Activated T-cell treated with anti-CD3 and anti-CD28 coated beads, Interleukin-2, amount 50 U/mL, for 72 hours (primary cell): ENCODE results near the gene RAP1A. TPM values are rescaled to one million over a fixed set of nuclear protein-coding genes. Genes with fewer than 3 reads are reported as not detected.

Experiments
- ATAC-seq, 2 donors: fragments of 150-1000 bp; cut with Tn5 transposase; replicated peaks in 1 of 2; 2 replicates each; pipeline ENCODE4 v1.10.0; 2021; ENCODE audit warnings: moderate library complexity in 2 of 2, mild to moderate bottlenecking in 1 of 2
- DNase-seq, 2 donors: peaks; one replicate each; pipeline ENCODE4 v3.0.0; 2021 to 2022; ENCODE audit warnings: mixed read lengths in 1 of 2
- H3K27ac Mint-ChIP-seq: one replicate; pipeline ENCODE4 v1.8.0; 2022; ENCODE audit warnings: mild to moderate bottlenecking, moderate library complexity, mixed read lengths
- H3K27me3 Mint-ChIP-seq: one replicate; pipeline ENCODE4 v1.8.0; 2022; ENCODE audit warnings: low read depth, mixed read lengths
- H3K36me3 Mint-ChIP-seq, 2 donors: one replicate each; pipeline ENCODE4 v1.8.0; 2022; ENCODE audit warnings: mixed read lengths in 2 of 2, mild to moderate bottlenecking in 1 of 2; ENCODE audit not compliant: insufficient read depth in 2 of 2
- H3K4me1 Mint-ChIP-seq: one replicate; pipeline ENCODE4 v1.8.0; 2022; ENCODE audit warnings: low read depth, mixed read lengths
- H3K4me3 Mint-ChIP-seq, 2 donors: one replicate each; pipeline ENCODE4 v1.8.0; 2022; ENCODE audit warnings: mild to moderate bottlenecking in 2 of 2, mixed read lengths in 2 of 2, moderate library complexity in 2 of 2
- H3K9me3 Mint-ChIP-seq, 2 donors: one replicate each; pipeline ENCODE4 v1.8.0; 2022; ENCODE audit warnings: mixed read lengths in 2 of 2
- total RNA-seq, 2 donors: library from RNA; stranded (reverse); gene quantifications; one replicate each; pipeline ENCODE4 v1.2.3, GENCODE V29; 2022

RAP1A gene
- total RNA-seq, 2 donors from 2014 or later = 216 TPM

DNA sequence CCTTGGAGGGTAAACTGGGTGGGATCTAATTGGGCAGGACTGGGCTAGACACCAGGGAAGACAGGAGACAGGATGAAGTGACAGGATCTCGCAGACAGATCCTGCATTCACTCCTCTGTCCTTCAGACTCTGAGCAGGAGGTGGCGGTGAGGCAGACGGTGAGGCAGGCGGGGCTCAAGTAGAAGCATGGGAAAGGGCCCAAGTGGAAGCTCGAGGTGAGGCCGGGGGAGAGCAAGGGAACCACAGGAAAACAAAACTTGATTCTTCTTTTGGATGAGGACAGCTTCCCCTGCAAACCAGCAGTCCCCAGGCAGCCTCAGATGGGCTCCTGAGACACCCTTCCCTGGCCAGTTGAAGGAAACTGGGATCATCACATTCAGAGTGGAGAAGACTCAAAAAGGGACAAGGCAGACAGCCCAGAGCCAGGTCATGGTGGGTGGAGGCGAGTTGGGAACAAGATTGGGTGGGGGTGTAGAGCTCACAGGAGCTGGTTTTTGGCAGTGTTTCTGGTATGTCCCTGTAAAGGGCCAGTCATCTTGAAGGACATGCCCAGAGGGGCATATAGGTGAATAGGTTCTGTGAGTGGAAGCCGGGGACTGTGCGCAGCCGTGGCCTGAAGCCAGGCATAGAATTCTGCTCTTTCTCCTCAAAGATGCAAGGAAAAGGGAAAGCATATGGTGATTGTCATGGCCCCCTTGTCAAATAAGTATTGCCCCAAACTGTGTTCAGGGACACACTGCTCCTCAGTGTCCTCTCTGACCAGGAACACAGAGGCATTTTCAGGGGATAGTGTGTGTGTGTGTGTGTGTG lies 101.6 kb downstream of the RAP1A start:
- peaks cover 0 to 4% of the 10 kb centered on the region in 2 donors for H3K36me3 Mint-ChIP-seq
- H3K4me1 Mint-ChIP-seq = peaks cover 5% of the 10 kb centered on the region
- peak overlapping the region; percentile 45 for H3K27ac Mint-ChIP-seq
- ATAC-seq = peak; percentile 4
- no peaks in the 10 kb centered on the region for H3K9me3 Mint-ChIP-seq
- H3K4me3 Mint-ChIP-seq = no peak overlapping the region
- DNase-seq = no peak
- no peaks in the 10 kb centered on the region for H3K27me3 Mint-ChIP-seq

DNA sequence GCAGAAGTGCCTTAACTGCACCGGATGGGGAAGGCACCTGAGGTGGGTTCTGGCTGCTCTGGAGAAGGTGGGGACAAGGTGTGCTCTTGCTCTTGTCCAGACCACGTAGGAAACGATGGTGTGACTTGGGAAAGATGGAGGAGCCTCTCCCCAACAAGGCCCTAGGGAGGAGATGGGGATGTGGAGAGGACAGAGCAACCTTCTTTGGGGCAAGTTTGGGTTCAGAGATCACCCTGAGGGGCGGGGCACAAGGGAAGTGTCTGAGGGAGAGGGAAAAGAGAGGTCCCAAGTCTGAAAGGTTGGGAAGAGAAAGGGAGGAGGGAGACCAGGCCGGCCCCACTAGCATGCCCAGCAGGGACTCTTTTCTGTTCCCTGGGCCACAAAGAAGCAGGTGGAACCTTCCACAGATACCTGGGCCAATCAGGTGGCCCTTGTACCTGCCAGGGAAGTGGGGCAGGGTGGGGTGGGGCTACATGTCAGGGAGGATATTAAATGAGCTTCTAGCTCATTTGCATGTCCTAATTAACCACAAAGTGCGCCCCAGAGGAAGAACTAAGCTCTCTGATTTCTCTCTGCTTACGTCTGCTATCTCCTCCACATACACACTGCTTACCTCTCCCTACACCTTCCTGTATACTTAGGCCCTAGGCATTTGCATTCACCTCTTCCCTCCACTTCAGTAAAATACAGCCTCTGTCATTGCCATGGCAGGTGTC lies 103.7 kb downstream of the RAP1A start:
- Mint-ChIP-seq H3K27ac (peak overlapping the region; percentile 5), H3K36me3 (no peaks in the 10 kb centered on the region), H3K4me1 (peaks cover 5% of the 10 kb centered on the region), H3K4me3 (no peak overlapping the region), H3K27me3 (no peaks in the 10 kb centered on the region), H3K9me3 (no peaks in the 10 kb centered on the region)
- no peak for ATAC-seq
- DNase-seq = no peak

DNA sequence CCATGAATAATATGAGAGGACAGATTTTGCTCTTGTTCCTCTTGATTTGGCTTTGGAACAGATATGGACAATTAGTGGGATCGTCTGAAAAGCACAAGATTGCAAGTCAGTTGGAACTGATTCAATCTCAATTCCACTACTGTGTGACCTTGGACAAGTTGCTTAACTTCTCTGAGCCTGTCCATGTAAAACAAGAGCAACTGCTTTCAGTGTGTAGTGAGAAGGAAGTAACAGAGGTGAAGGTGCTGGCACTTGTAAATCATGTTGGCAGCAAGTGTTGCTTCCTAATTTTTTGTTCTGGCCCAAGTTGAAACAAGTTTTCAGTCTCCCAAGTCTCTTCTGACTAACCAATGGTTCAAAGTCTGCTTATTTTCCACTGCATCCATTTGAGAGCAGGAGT lies 104.3 kb downstream of the RAP1A start:
- Mint-ChIP-seq H3K36me3 (no peaks in the 10 kb centered on the region), H3K27ac (no peak overlapping the region), H3K27me3 (no peaks in the 10 kb centered on the region), H3K4me1 (peaks cover 5% of the 10 kb centered on the region), H3K9me3 (no peaks in the 10 kb centered on the region), H3K4me3 (no peak overlapping the region)
- DNase-seq (no peak), ATAC-seq (no peak)

DNA sequence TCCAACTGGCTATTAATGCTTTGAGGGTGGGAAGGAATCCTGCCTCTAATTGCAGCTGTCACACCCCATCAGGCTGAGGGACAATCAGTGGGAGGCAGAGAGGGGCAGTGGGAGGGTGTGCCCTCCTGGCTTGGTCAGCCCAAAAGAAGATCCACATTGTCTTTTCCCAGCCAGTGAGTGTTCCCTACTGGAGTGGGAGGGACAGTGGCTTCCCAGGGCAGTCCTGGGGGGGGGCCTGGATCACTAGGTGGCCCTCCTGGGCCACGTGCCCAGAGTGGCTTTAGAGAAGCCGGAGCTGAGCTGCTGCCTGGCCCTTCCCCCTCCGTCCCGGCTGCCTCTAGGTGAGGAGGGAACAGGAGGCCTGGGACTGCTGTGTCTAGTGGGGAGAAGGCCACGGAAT lies 105.6 kb downstream of the RAP1A start:
- Mint-ChIP-seq H3K4me1 (peaks cover 5% of the 10 kb centered on the region), H3K27me3 (no peaks in the 10 kb centered on the region), H3K27ac (no peak overlapping the region), H3K4me3 (no peak overlapping the region), H3K9me3 (no peaks in the 10 kb centered on the region), H3K36me3 (no peaks in the 10 kb centered on the region)
- DNase-seq (no peak), ATAC-seq (peak in 1 of 2 donors; percentile 6)

DNA sequence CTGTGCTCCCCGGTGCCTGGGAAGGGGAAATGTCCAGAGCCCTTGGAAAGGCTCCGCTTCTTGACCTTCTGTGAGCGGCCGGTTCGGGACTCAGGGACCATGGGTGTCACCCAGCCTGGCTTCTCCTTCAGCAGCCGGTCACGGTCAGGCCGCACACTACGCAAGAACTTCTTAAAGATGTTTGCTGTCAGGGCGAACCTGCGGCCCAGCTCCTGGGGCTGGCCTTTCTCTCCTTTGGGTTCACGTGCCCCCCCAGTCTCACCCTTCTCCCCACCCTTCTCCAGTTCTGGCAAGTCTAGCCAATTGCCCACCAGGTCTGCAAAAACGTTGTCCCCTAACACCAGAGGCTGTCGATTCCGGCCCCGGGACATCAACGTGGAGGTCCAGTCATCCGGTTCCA lies 107.5 kb downstream of the RAP1A start:
- Mint-ChIP-seq H3K27me3 (no peaks in the 10 kb centered on the region), H3K9me3 (no peaks in the 10 kb centered on the region), H3K27ac (no peak overlapping the region), H3K36me3 (no peaks in the 10 kb centered on the region), H3K4me1 (peaks cover 5% of the 10 kb centered on the region), H3K4me3 (no peak overlapping the region)
- ATAC-seq = no peak
- DNase-seq = no peak

DNA sequence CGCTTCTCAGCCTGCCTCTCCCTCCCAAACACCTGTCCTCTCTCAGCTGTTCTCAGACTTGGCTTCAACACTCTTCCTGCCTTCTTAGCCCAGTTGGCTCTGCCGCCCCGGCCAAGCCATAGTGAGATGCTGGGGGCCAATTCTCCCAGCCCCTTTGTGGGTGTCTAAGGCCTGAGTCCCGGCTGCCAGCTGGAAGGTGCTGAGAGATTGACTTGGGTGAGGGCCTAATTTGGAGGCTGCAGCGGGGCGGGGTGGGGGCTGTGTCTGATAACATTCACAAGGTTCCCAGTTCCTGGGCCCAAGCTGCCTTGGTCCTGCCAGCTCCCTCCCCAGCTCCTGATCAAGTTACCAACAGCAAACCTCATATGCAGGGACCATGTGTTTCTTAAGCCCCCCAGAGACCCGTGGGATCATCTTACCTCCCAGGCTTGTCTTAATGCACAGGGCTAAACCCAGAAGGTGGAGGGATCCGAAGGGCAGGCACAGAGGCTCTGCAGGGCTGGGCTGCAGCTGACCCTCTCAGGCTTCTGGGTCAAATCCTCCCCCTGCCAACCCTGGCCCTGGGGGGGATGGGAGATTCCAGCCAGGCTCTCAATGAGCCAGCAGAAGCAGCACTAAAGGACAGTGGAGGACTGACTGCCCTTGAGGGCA lies 109.8 kb downstream of the RAP1A start:
- H3K4me1 Mint-ChIP-seq = no peaks in the 10 kb centered on the region
- H3K36me3 Mint-ChIP-seq = no peaks in the 10 kb centered on the region
- ATAC-seq (no peak), DNase-seq (no peak)
- no peak overlapping the region for H3K27ac Mint-ChIP-seq
- H3K27me3 Mint-ChIP-seq = no peaks in the 10 kb centered on the region
- H3K4me3 Mint-ChIP-seq = no peak overlapping the region
- H3K9me3 Mint-ChIP-seq = no peaks in the 10 kb centered on the region

DNA sequence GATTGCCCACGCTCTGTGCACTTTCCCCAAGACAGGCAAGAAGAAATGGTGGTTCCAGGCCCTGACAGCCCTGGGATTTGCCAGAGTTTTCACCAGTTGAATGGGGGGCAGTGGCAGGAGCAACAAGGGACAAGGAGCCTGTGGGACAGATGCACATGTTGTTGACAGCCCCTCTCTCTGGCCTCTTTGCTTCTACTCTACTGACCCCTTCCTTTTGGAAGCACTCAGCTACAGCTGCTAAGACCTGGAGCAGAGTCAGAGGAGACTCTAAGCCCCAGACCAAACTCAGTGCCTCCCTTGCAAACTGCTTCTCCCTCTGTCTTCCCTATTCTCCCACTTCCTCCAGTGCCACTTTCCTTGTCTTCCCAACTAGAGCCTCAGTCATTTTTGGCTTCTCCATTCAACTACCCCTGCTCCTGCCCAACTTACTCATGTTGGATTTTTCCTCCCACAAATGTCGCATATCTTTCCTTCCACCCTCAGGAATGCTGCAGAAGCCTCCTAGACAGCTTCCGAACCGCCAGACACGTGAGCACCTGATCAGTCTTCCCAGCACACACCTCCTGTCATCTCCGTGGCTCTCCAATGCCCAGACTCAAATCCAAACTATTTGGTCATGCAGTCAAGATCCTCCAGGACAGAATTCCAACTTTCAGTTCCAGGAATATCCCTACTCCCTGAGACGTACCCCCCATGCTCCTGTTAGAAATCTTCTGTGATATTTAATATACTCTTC lies 110.5 kb downstream of the RAP1A start:
- Mint-ChIP-seq H3K27me3 (no peaks in the 10 kb centered on the region), H3K9me3 (no peaks in the 10 kb centered on the region), H3K4me1 (no peaks in the 10 kb centered on the region), H3K4me3 (no peak overlapping the region), H3K27ac (no peak overlapping the region), H3K36me3 (no peaks in the 10 kb centered on the region)
- ATAC-seq = no peak
- no peak for DNase-seq

DNA sequence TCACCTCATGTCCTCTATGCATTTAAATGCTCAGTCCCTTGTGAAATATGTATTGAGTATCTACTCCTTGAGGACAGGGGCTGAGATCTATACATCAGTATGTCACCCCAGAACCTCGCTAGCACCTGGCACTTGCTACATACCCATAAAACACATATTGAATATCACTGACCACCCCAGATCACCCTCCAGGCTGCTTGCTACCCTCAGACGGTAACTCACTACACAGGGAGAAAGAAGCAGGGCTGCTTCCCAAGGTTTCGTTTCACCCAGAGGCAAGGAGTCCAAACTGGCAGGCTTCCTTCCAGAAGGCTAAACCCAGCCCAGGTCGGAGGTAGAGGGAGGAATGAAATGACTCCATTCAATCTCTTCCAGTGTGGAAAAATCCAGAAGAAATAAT lies 111.1 kb downstream of the RAP1A start:
- Mint-ChIP-seq H3K27ac (no peak overlapping the region), H3K9me3 (no peaks in the 10 kb centered on the region), H3K36me3 (no peaks in the 10 kb centered on the region), H3K27me3 (no peaks in the 10 kb centered on the region), H3K4me3 (no peak overlapping the region), H3K4me1 (no peaks in the 10 kb centered on the region)
- DNase-seq = no peak
- no peak for ATAC-seq

DNA sequence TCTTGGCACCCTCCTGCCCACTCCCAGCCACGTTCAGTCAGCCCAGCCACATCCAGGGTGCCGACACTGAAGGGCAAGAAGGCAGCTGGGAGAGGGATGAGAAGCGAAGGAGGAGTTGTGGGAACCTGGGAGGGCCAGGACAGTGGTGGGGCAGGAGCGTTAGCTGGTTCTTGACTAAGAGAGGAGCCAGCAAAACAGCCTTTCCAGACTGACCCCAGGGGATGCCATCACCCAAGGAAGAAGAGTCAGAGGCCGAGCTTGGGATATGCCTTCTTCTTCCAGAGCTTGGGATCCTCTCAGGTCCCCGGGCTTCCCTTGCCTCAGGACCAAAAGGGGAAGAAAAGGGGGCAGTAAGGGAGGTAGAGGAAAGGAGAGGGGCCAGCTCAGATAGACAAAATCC lies 112.4 kb downstream of the RAP1A start:
- DNase-seq (no peak), ATAC-seq (no peak)
- H3K4me3 Mint-ChIP-seq = no peak overlapping the region
- peaks cover under 1% of the 10 kb centered on the region for H3K27me3 Mint-ChIP-seq
- no peaks in the 10 kb centered on the region for H3K36me3 Mint-ChIP-seq
- no peaks in the 10 kb centered on the region for H3K9me3 Mint-ChIP-seq
- H3K4me1 Mint-ChIP-seq = no peaks in the 10 kb centered on the region
- H3K27ac Mint-ChIP-seq = no peak overlapping the region

DNA sequence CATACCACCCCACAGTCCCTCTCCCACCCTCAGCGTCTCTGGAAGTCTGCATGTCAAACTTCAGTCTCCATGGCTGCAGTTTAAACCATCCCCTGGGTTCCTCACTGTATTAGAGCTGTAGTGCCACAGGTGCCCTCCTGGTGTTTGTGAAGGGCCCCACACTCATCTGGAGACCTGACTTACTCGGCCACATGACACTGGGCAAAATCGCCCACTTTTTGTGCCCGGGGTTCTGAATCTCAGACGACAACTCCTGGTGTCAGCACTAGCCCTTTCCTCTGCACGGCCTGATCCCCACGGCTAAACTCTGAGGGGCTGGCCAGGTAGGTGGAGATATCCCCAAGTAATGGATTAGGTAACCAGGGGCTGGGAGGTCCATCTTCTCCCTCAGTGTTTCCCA lies 113.1 kb downstream of the RAP1A start:
- peaks cover 0 to under 1% of the 10 kb centered on the region in 2 donors for H3K36me3 Mint-ChIP-seq
- no peaks in the 10 kb centered on the region for H3K9me3 Mint-ChIP-seq
- H3K27ac Mint-ChIP-seq = no peak overlapping the region

DNA sequence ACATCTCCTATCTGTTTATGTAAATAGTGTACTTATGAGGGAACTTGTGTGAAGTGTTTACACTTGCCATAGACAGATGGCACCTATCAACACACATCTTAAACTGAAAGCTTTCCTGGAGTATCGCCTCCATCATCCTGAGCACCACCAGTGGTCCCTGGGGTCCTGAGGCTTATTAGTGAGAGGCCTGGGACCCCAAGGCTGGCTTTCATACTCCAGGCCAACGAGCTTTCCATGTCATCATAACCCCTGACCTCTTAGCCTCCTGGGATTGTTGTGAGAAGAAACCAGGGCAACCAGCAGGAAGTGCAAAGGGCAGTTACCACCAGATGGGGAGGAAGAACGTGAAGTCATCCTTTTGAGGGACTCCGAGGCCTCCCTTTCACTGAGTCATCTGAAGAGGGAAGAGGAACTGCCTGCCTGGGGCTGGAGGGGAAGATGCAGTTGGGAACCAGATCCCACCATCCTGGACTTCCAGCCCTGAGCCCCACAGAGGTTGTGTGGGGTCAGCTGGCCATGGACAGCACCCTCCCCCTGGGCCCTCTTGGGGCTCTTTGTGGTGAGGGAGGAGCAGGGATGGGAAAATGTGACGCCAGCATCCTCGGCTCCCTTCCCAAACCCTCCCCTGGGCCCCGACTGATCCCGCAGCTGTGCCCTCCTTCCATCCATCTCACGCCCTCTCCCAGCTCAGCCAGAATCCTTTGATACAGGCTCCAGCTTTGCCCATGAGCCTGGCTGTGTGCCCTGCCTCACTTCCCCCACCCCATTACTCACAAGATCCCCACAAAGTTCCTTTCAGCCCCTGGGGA lies 113.8 kb downstream of the RAP1A start:
- DNase-seq (no peak), ATAC-seq (no peak)
- H3K9me3 Mint-ChIP-seq = no peaks in the 10 kb centered on the region
- H3K4me3 Mint-ChIP-seq = no peak overlapping the region
- peaks cover 14% of the 10 kb centered on the region for H3K27me3 Mint-ChIP-seq
- peaks cover 0 to 4% of the 10 kb centered on the region in 2 donors for H3K36me3 Mint-ChIP-seq
- no peak overlapping the region for H3K27ac Mint-ChIP-seq
- H3K4me1 Mint-ChIP-seq = peaks cover 12% of the 10 kb centered on the region

More for the DNA sequence above, 113.1 kb downstream of the RAP1A start:
- Mint-ChIP-seq H3K4me1 (peaks cover 6% of the 10 kb centered on the region), H3K27me3 (peaks cover 9% of the 10 kb centered on the region), H3K4me3 (no peak overlapping the region)
- no peak for ATAC-seq
- no peak for DNase-seq

DNA sequence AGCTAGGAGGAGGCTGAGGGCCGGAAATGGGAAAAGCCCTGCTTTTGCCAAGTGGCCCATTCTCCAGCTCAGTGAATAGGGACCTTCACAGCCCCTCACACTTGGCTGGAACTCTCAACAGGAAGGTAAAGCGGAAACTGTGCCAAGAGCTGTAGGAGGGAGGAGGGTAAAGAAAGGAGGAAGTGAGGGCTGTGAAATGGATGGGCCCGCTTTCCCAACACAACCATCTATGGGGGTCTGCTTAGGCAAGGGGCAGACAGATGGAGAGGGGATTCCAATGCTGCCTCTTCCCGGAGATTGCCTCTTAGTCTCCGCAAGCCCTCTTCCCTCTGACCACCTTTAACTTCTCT lies 114.4 kb downstream of the RAP1A start:
- Mint-ChIP-seq H3K9me3 (no peaks in the 10 kb centered on the region), H3K4me3 (no peak overlapping the region), H3K4me1 (peaks cover 16% of the 10 kb centered on the region), H3K27ac (no peak overlapping the region), H3K36me3 (peaks cover 0 to 4% of the 10 kb centered on the region in 2 donors), H3K27me3 (peaks cover 19% of the 10 kb centered on the region)
- DNase-seq (no peak), ATAC-seq (no peak)
